Measurements from ENCODE around the gene HNF1B. TPM values are rescaled to one million over a fixed set of nuclear protein-coding genes. Genes with fewer than 3 reads are reported as not detected.

The HNF1B gene
- total RNA-seq, 1 donor from 2014 or later: 10.5 TPM

DNA sequence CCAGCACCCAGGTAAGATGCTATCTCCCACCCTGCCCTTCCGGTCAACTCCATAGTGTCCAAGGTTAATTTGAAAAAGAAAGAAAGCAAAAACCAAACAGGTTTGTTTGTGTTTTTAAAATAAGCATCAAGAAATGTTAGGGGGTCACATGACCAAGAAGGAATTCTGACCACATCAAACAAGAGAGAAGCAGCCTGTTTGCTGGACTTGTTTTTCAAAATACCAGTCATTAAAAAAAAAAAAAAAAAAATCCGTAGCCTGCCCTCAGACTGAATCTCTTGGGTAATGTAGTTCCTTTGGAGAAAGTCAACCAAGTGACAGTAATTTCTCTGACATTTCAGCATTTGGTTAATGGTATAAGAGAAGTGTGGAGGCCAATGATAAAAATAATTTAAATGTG is 38.4 kb downstream of the HNF1B start:
- H3K4me3 Mint-ChIP-seq (ENCODE audit: unreplicated experiment): no peak overlapping the region
- peaks cover 5% of the 10 kb centered on the region for H3K9me3 Mint-ChIP-seq (ENCODE audit: low read depth)
- H3K27me3 Mint-ChIP-seq (ENCODE audit: low read depth): no peaks in the 10 kb centered on the region
- no peak for DNase-seq (ENCODE audit: low spot score)
- H3K36me3 Mint-ChIP-seq (ENCODE audit: low read depth): peaks cover 4% of the 10 kb centered on the region
- no peak overlapping the region for H3K27ac Mint-ChIP-seq (ENCODE audit: unreplicated experiment)
- no peak for TF ChIP-seq CTCF (IDR thresholded peaks at IDR 0.05)
- peaks cover 41% of the 10 kb centered on the region for H3K4me1 Mint-ChIP-seq (ENCODE audit: low read depth)

GRCh38 chr17:37702598-37702997 is 42.3 kb downstream of the HNF1B start:
- Mint-ChIP-seq H3K36me3 (ENCODE audit: low read depth) (peaks cover 2% of the 10 kb centered on the region), H3K4me1 (ENCODE audit: low read depth) (peaks cover 38% of the 10 kb centered on the region), H3K27me3 (ENCODE audit: low read depth) (no peaks in the 10 kb centered on the region), H3K9me3 (ENCODE audit: low read depth) (no peaks in the 10 kb centered on the region), H3K4me3 (ENCODE audit: unreplicated experiment) (no peak overlapping the region), H3K27ac (ENCODE audit: unreplicated experiment) (peak overlapping the region; percentile 57)
- peak; percentile 59 for TF ChIP-seq CTCF (IDR thresholded peaks at IDR 0.05)
- no peak for DNase-seq (ENCODE audit: low spot score)

- H3K9me3 Mint-ChIP-seq (ENCODE audit: low read depth): no peaks in the 10 kb centered on the region
- DNase-seq (ENCODE audit: low spot score): no peak
- H3K36me3 Mint-ChIP-seq (ENCODE audit: low read depth): peaks cover 4% of the 10 kb centered on the region
- H3K4me3 Mint-ChIP-seq (ENCODE audit: unreplicated experiment): no peak overlapping the region
- H3K4me1 Mint-ChIP-seq (ENCODE audit: low read depth): peaks cover 36% of the 10 kb centered on the region
- peak; percentile 76 for TF ChIP-seq CTCF (IDR thresholded peaks at IDR 0.05)
- H3K27me3 Mint-ChIP-seq (ENCODE audit: low read depth): no peaks in the 10 kb centered on the region
- no peak overlapping the region for H3K27ac Mint-ChIP-seq (ENCODE audit: unreplicated experiment)
Measured at GRCh38 chr17:37701496-37701898, 43.4 kb downstream of the HNF1B start.

GRCh38 chr17:37700881-37701280 is 44.0 kb downstream of the HNF1B start:
- peaks cover 2% of the 10 kb centered on the region for H3K36me3 Mint-ChIP-seq (ENCODE audit: low read depth)
- H3K4me3 Mint-ChIP-seq (ENCODE audit: unreplicated experiment): no peak overlapping the region
- no peak for DNase-seq (ENCODE audit: low spot score)
- no peak overlapping the region for H3K27ac Mint-ChIP-seq (ENCODE audit: unreplicated experiment)
- no peak for TF ChIP-seq CTCF (IDR thresholded peaks at IDR 0.05)
- no peaks in the 10 kb centered on the region for H3K27me3 Mint-ChIP-seq (ENCODE audit: low read depth)
- H3K4me1 Mint-ChIP-seq (ENCODE audit: low read depth): peaks cover 33% of the 10 kb centered on the region
- H3K9me3 Mint-ChIP-seq (ENCODE audit: low read depth): no peaks in the 10 kb centered on the region

- no peak for DNase-seq (ENCODE audit: low spot score)
- no peak overlapping the region for H3K4me3 Mint-ChIP-seq (ENCODE audit: unreplicated experiment)
- peaks cover 31% of the 10 kb centered on the region for H3K4me1 Mint-ChIP-seq (ENCODE audit: low read depth)
- H3K27me3 Mint-ChIP-seq (ENCODE audit: low read depth): no peaks in the 10 kb centered on the region
- TF ChIP-seq CTCF (IDR thresholded peaks at IDR 0.05): no peak
- H3K27ac Mint-ChIP-seq (ENCODE audit: unreplicated experiment): no peak overlapping the region
- H3K36me3 Mint-ChIP-seq (ENCODE audit: low read depth): peaks cover 7% of the 10 kb centered on the region
- peaks cover 4% of the 10 kb centered on the region for H3K9me3 Mint-ChIP-seq (ENCODE audit: low read depth)
Measured at GRCh38 chr17:37699285-37699973, 45.4 kb downstream of the HNF1B start.
